HepG2 (cell line): ENCODE data around the gene DNAAF3. TPM values are rescaled to one million over a fixed set of nuclear protein-coding genes. Genes with fewer than 3 reads are reported as not detected.
A peak's percentile ranks its signal among the peaks of the same experiment; 100 is the strongest.

Experiments
- ATAC-seq: fragments of 200-7000 bp; cut with Tn5 transposase; 3 replicates; pipeline ENCODE4 v1.9.1; 2020; ENCODE audit warnings: mild to moderate bottlenecking, moderate library complexity
- BruUV-seq: library from RNA; stranded (reverse); fragments of 400-500 nt; replicated peaks from 2 replicates; lab custom pipeline; 2021; lab: Mats Ljungman, UMichigan
- CTCF ChIA-PET: fragments of 300-600 bp; formaldehyde crosslinking; extraction: SDS; loops from one replicate; lab custom pipeline; 2021; ENCODE audit warnings: low total read pairs, inconsistent platforms, low intra/inter-chr PET ratio; lab: Yijun Ruan, JAX
- POLR2A ChIA-PET: fragments of 350-600 bp; sonication (Branson Sonifier 250); formaldehyde crosslinking; loops from one replicate; lab custom pipeline; 2020; ENCODE audit warnings: antibody characterized with exemption, inconsistent platforms; lab: Yijun Ruan, JAX
- DNase-seq: peaks from one replicate; pipeline ENCODE4 v3.0.0-alpha.2; 2015; ENCODE audit warnings: low spot score
- FAIRE-seq: peaks from 3 replicates; lab custom pipeline; 2011; peaks lifted over from hg19 to GRCh38; lab: Jason Lieb, UNC
- H2AFZ ChIP-seq: one replicate; pipeline ENCODE4 v1.6.1; 2011; ENCODE audit warnings: low read length, inconsistent platforms
- H3K27ac ChIP-seq: fragments of 300-600 bp; 3 replicates; pipeline ENCODE4 v1.8.0; 2011; ENCODE audit warnings: mixed run types, mild to moderate bottlenecking, mixed read lengths, low read length, inconsistent platforms; ENCODE audit not compliant: insufficient read depth; ENCODE audit errors: extremely low read length
- H3K27me3 ChIP-seq, 2 experiments: fragments of 200-600 bp in 1 of 2; 2 replicates in 1 of 2; 3 replicates in 1 of 2; pipeline versions ENCODE4 v1.6.0 to v1.8.0; 2011; ENCODE audit warnings: low read length in 2 of 2, mild to moderate bottlenecking in 2 of 2, moderate library complexity in 2 of 2, inconsistent platforms in 1 of 2; ENCODE audit not compliant: insufficient read depth in 2 of 2, control insufficient read depth in 1 of 2
- H3K36me3 ChIP-seq, 2 experiments: fragments of 200-600 bp in 1 of 2; replicated peaks in 1 of 2; 2 replicates in 1 of 2; 3 replicates in 1 of 2; pipeline versions ENCODE4 v1.5.1 to v1.8.0; 2011; ENCODE audit warnings: low read length in 2 of 2, inconsistent platforms in 1 of 2; ENCODE audit not compliant: insufficient read depth in 2 of 2, control insufficient read depth in 1 of 2
- H3K4me1 ChIP-seq: 2 replicates; pipeline ENCODE4 v1.5.1; 2012; ENCODE audit warnings: low read length, inconsistent platforms; ENCODE audit not compliant: insufficient read depth
- H3K4me2 ChIP-seq: 2 replicates; pipeline ENCODE4 v1.6.0; 2011; ENCODE audit warnings: low read depth, low read length, inconsistent platforms
- H3K4me3 ChIP-seq, 3 experiments: fragments of 200-600 bp in 1 of 3; sonication (generic), shearing (Covaris generic) in 1 of 3; replicated peaks in 1 of 3; 2 replicates each; pipeline ENCODE4 v1.5.1; 2011 to 2016; ENCODE audit warnings: low read length in 3 of 3, inconsistent platforms in 2 of 3, low read depth in 2 of 3, mild to moderate bottlenecking in 2 of 3, control low read depth in 1 of 3, mixed read lengths in 1 of 3; ENCODE audit not compliant: insufficient read depth in 1 of 3
- H3K79me2 ChIP-seq: one replicate; pipeline ENCODE4 v1.6.1; 2011; ENCODE audit warnings: low read length, inconsistent platforms; ENCODE audit not compliant: insufficient read depth
- H3K9ac ChIP-seq: 2 replicates; pipeline ENCODE4 v1.6.0; 2011; ENCODE audit warnings: mild to moderate bottlenecking, low read depth, low read length, inconsistent platforms; ENCODE audit not compliant: insufficient read depth
- H3K9me3 ChIP-seq: 2 replicates; pipeline ENCODE4 v1.5.1; 2012; ENCODE audit warnings: mild to moderate bottlenecking, low read length
- H4K20me1 ChIP-seq: 2 replicates; pipeline ENCODE4 v1.6.0; 2011; ENCODE audit warnings: inconsistent platforms, mild to moderate bottlenecking, low read length, moderate library complexity; ENCODE audit not compliant: insufficient read depth
- EHMT2 ChIP-seq: fragments of 200-600 bp; sonication (generic); IDR thresholded peaks from 2 replicates; pipeline ENCODE4 v1.7.0; 2017; ENCODE audit warnings: antibody characterized with exemption, low read depth, low read length, borderline replicate concordance
- FOXC1 ChIP-seq: sonication (generic); formaldehyde crosslinking; IDR thresholded peaks from 2 replicates; pipeline ENCODE4 v1.8.0; 2022; ENCODE audit warnings: mild to moderate bottlenecking, missing genetic modification reagents, borderline replicate concordance
- HCFC1 ChIP-seq: fragments of 150-350 bp; IDR thresholded peaks from 2 replicates; pipeline ENCODE4 v1.6.1; 2014; ENCODE audit warnings: low read depth, low read length
- POLR2A ChIP-seq, 2 experiments: IDR thresholded peaks; 2 replicates each; pipeline ENCODE4 v1.6.1; 2011; ENCODE audit warnings: low read depth in 2 of 2, low read length in 2 of 2, mild to moderate bottlenecking in 1 of 2, moderate library complexity in 1 of 2; ENCODE audit not compliant: insufficient read depth in 1 of 2
- RAD21 ChIP-seq: fragments of 450-650 bp; formaldehyde crosslinking; IDR thresholded peaks from 2 replicates; pipeline ENCODE4 v1.5.0; 2020; ENCODE audit warnings: mild to moderate bottlenecking
- SUZ12 ChIP-seq: fragments of 150-350 bp; IDR thresholded peaks from 2 replicates; pipeline ENCODE4 v1.6.1; 2014; ENCODE audit warnings: low read depth, low read length
- THAP11 ChIP-seq: IDR thresholded peaks from 2 replicates; pipeline ENCODE4 v1.6.1; 2016; ENCODE audit warnings: missing biosample characterization, missing genetic modification reagents
- ZNF143 ChIP-seq: sonication (generic); formaldehyde crosslinking; IDR thresholded peaks from 2 replicates; pipeline ENCODE4 v1.4.0; 2020; ENCODE audit warnings: missing genetic modification reagents
- ZNF251 ChIP-seq: sonication (generic); formaldehyde crosslinking; IDR thresholded peaks from 2 replicates; pipeline ENCODE4 v1.9.0; 2021; ENCODE audit warnings: mild to moderate bottlenecking, missing genetic modification reagents
- ZNF33A ChIP-seq: sonication (generic); formaldehyde crosslinking; IDR thresholded peaks from 2 replicates; pipeline ENCODE4 v1.5.1; 2020; ENCODE audit warnings: missing genetic modification reagents, mild to moderate bottlenecking, moderate library complexity, borderline replicate concordance
- ZNF451 ChIP-seq: sonication (generic); formaldehyde crosslinking; IDR thresholded peaks from 2 replicates; pipeline ENCODE4 v1.5.0; 2020; ENCODE audit warnings: mild to moderate bottlenecking, missing genetic modification reagents
- ZNF761 ChIP-seq: sonication (generic); formaldehyde crosslinking; conservative IDR thresholded peaks from 2 replicates; pipeline ENCODE4 v1.4.0; 2020; ENCODE audit warnings: mild to moderate bottlenecking, missing genetic modification reagents
- WGBS: methylation state at CpG from one replicate; pipeline ENCODE4 v1.1.6; 2017; ENCODE audit warnings: low lambda C conversion rate; 5-methylcytosine and 5-hydroxymethylcytosine counted together
- in situ Hi-C: cut with HindIII; loops from 2 replicates; pipeline ENCODE4 v1.10.0; 2017; ENCODE audit warnings: low pct_unique_long_range_greater_than_20kb; ENCODE audit not compliant: extremely low pct_ligation_motif_present
- intact Hi-C: fragments of 100-400 bp; cut with micrococcal nuclease; formaldehyde crosslinking; loops from one replicate; pipeline ENCODE4 v1.10.0; 2022; ENCODE audit not compliant: unreplicated experiment
- polyA plus RNA-seq, 8 experiments: library from polyadenylated mRNA; depleted of rRNA in 3 of 8; stranded (reverse) in 7 of 8; unstranded in 1 of 8; fragments of >200 nt; fragmentation: Illumina TruSeq in 4 of 8; extraction: Trizol in 4 of 8; gene quantifications; 2 replicates each; pipeline versions ENCODE4 v1.2.1 to v1.2.3, GENCODE V29; 2011 to 2016; ENCODE audit warnings: low read depth in 4 of 8, missing spikeins in 1 of 8, mixed read lengths in 1 of 8; ENCODE audit not compliant: insufficient read depth in 1 of 8
- total RNA-seq, 5 experiments: library from RNA; depleted of rRNA; stranded (reverse); fragments of >200 nt; fragmentation: Illumina TruSeq; extraction: Trizol; gene quantifications; 2 replicates each; pipeline ENCODE4 v1.2.3, GENCODE V29; 2016; ENCODE audit warnings: low read depth in 1 of 5
- TF ChIP-seq, protein P1 (sequence below): sonication (generic); formaldehyde crosslinking; IDR thresholded peaks from 2 replicates; pipeline ENCODE4 v1.4.0; 2020; ENCODE audit warnings: mild to moderate bottlenecking, missing genetic modification reagents
- TF ChIP-seq, protein P2 (sequence below): sonication (generic); formaldehyde crosslinking; IDR thresholded peaks from 2 replicates; pipeline ENCODE4 v1.4.0; 2020; ENCODE audit warnings: missing genetic modification reagents, borderline replicate concordance
- TF ChIP-seq, protein P3 (sequence below): sonication (generic); formaldehyde crosslinking; IDR thresholded peaks from 2 replicates; pipeline ENCODE4 v1.5.1; 2020; ENCODE audit warnings: missing genetic modification reagents, mild to moderate bottlenecking, borderline replicate concordance

Gene DNAAF3
- total and polyA plus RNA-seq, 2 of the 13 experiments (the other 11 are each of a cell fraction or from before 2014, with no cell fraction given) = 0.30 to 0.40 TPM

DNA sequence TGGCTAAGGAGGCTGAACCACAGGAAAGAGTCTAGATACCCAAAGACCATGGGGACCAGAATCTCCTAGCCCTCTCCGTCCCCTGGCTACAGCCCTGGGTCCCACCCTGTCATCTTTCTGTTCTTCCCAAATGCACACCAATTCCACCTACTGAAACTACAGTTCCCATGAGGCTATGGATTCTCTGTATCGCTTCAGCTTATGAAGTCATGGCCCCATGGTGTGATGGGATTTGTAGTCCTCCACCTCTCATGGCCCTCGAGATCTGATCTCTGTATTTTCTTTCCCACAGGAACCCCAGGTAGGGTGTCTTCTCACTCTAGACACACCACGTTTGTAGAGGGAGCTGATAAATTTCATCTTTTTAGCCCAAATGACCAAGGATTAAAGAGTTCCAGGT is 31.1 kb upstream of the DNAAF3 start:
- Histone ChIP-seq H3K36me3 (peaks cover 25 to 69% of the 10 kb centered on the region in 2 experiments), H3K4me1 (no peaks in the 10 kb centered on the region), H4K20me1 (peaks cover 3% of the 10 kb centered on the region; the same call in 1 of the 2 replicates), H3K79me2 (no peaks in the 10 kb centered on the region), H3K9ac (no peak overlapping the region), H3K4me2 (no peak overlapping the region), H3K27me3 (no peaks in the 10 kb centered on the region), H3K4me3 (no peak overlapping the region), H3K9me3 (no peaks in the 10 kb centered on the region), H3K27ac (no peak overlapping the region), H2AFZ (no peak overlapping the region)
- intact Hi-C loops = no loop called here
- FAIRE-seq = no peak
- no peak for DNase-seq
- WGBS = 88% methylated on average over 4 of the region's 4 CpGs
- no TSS peak for BruUV-seq
- TF ChIP-seq EHMT2 (no peak), ZNF251 (no peak), SUZ12 (0 out of 2 replicates have a peak, but pooled peaks have one; percentile 34), THAP11 (peak; percentile 95), ZNF33A (no peak), POLR2A (IDR thresholded peaks at IDR 0.05; ENCODE audit: insufficient read depth in 1 of 2, low read depth in 2 of 2, low read length in 2 of 2) (0 out of 4 replicates have a peak, but pooled peaks of 1 of the 2 experiments have one; percentile 1), ZNF143 (CRISPR knock-in tag) (peak; percentile 86), ZNF761 (CRISPR knock-in tag) (no peak), RAD21 (CRISPR knock-in tag) (no peak), ZNF451 (CRISPR knock-in tag) (no peak), HCFC1 (peak; percentile 61; the same call in 1 of the 2 replicates), FOXC1 (CRISPR knock-in tag) (no peak)
- TF ChIP-seq, protein P1, sequence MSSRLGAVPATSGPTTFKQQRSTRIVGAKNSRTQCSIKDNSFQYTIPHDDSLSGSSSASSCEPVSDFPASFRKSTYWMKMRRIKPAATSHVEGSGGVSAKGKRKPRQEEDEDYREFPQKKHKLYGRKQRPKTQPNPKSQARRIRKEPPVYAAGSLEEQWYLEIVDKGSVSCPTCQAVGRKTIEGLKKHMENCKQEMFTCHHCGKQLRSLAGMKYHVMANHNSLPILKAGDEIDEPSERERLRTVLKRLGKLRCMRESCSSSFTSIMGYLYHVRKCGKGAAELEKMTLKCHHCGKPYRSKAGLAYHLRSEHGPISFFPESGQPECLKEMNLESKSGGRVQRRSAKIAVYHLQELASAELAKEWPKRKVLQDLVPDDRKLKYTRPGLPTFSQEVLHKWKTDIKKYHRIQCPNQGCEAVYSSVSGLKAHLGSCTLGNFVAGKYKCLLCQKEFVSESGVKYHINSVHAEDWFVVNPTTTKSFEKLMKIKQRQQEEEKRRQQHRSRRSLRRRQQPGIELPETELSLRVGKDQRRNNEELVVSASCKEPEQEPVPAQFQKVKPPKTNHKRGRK (CRISPR knock-in tag) = no peak
- TF ChIP-seq, protein P2, sequence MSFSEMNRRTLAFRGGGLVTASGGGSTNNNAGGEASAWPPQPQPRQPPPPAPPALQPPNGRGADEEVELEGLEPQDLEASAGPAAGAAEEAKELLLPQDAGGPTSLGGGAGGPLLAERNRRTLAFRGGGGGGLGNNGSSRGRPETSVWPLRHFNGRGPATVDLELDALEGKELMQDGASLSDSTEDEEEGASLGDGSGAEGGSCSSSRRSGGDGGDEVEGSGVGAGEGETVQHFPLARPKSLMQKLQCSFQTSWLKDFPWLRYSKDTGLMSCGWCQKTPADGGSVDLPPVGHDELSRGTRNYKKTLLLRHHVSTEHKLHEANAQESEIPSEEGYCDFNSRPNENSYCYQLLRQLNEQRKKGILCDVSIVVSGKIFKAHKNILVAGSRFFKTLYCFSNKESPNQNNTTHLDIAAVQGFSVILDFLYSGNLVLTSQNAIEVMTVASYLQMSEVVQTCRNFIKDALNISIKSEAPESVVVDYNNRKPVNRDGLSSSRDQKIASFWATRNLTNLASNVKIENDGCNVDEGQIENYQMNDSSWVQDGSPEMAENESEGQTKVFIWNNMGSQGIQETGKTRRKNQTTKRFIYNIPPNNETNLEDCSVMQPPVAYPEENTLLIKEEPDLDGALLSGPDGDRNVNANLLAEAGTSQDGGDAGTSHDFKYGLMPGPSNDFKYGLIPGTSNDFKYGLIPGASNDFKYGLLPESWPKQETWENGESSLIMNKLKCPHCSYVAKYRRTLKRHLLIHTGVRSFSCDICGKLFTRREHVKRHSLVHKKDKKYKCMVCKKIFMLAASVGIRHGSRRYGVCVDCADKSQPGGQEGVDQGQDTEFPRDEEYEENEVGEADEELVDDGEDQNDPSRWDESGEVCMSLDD (CRISPR knock-in tag) = no peak
- TF ChIP-seq, protein P3, sequence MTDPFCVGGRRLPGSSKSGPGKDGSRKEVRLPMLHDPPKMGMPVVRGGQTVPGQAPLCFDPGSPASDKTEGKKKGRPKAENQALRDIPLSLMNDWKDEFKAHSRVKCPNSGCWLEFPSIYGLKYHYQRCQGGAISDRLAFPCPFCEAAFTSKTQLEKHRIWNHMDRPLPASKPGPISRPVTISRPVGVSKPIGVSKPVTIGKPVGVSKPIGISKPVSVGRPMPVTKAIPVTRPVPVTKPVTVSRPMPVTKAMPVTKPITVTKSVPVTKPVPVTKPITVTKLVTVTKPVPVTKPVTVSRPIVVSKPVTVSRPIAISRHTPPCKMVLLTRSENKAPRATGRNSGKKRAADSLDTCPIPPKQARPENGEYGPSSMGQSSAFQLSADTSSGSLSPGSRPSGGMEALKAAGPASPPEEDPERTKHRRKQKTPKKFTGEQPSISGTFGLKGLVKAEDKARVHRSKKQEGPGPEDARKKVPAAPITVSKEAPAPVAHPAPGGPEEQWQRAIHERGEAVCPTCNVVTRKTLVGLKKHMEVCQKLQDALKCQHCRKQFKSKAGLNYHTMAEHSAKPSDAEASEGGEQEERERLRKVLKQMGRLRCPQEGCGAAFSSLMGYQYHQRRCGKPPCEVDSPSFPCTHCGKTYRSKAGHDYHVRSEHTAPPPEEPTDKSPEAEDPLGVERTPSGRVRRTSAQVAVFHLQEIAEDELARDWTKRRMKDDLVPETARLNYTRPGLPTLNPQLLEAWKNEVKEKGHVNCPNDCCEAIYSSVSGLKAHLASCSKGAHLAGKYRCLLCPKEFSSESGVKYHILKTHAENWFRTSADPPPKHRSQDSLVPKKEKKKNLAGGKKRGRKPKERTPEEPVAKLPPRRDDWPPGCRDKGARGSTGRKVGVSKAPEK (CRISPR knock-in tag) = no peak
- in situ Hi-C loops = no loop called here
- ChIA-PET CTCF (no interaction called here), POLR2A (interaction anchor here (0.8 to 6.1 kb wide), 4 partner anchors 9 to 142 kb away, joined by 3 to 28 read pairs (median 6); partner anchors contain the start of gene PTPRH)
- ATAC-seq = no peak
